Tibial artery (tissue), 4 donors: Measurements from ENCODE around the gene OSBPL9.

Source experiments
- DNase-seq, 2 donors: peaks; one replicate each; pipeline ENCODE4 v3.0.0-alpha.2; 2019
- H3K27ac ChIP-seq, 2 donors: fragments of 200-600 bp; sonication (generic) in 1 of 2; 1 replicate in 1 of 2; 2 replicates in 1 of 2; pipeline ENCODE4 v1.5.1; 2018 to 2019; ENCODE audit warnings: mild to moderate bottlenecking in 1 of 2
- H3K27me3 ChIP-seq, 2 donors: fragments of 200-600 bp; sonication (generic) in 1 of 2; one replicate each; pipeline versions ENCODE4 v1.5.1 to v1.6.0; 2016 to 2019
- H3K36me3 ChIP-seq, 3 donors: fragments of 200-600 bp; sonication (generic) in 2 of 3; one replicate each; pipeline ENCODE4 v1.5.1; 2016 to 2019; ENCODE audit warnings: mild to moderate bottlenecking in 2 of 3
- H3K4me1 ChIP-seq, 4 donors: fragments of 200-600 bp; sonication (generic) in 2 of 4; 1 replicate in 3 of 4; 2 replicates in 1 of 4; pipeline ENCODE4 v1.5.1; 2016 to 2019
- H3K4me3 ChIP-seq, 2 donors: fragments of 200-600 bp; sonication (generic) in 1 of 2; 1 replicate in 1 of 2; 2 replicates in 1 of 2; pipeline ENCODE4 v1.5.1; 2018 to 2019; ENCODE audit warnings: mild to moderate bottlenecking in 2 of 2
- H3K9me3 ChIP-seq, 3 donors: fragments of 200-600 bp; sonication (generic) in 1 of 3; one replicate each; pipeline ENCODE4 v1.5.1; 2016 to 2019
- intact Hi-C: fragments of 100-400 bp; cut with DNase I; formaldehyde crosslinking; loops from one replicate; pipeline ENCODE4 v1.15.0; 2023; ENCODE audit warnings: low total_unique reads
- TF ChIP-seq, protein P1 (sequence below), 2 experiments: fragments of 200-600 bp in 1 of 2; fragments of 450-650 bp in 1 of 2; IDR thresholded peaks; one replicate each; pipeline ENCODE4 v1.5.1; 2017 to 2019; ENCODE audit warnings: antibody characterized with exemption in 2 of 2, mild to moderate bottlenecking in 1 of 2, moderate library complexity in 1 of 2

The OSBPL9 gene

DNA sequence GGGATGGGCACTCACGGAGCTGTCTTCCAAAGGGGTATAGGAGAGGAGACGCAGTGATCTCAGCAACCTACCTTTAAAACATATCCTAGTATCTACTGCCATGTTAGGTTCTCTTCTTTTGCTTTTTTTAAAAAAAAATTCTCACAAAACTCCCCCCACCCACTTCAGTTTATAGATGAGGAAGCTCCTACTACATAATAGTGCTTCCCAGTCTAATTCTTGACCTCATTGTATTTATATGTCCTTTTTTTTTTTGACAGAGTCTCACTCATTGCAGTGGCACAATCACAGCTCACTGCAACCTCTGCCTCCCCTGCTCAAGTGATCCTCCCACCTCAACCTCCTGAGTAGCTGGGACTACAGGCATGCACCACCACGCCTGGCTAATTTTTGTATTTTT lies 99.9 kb downstream of the OSBPL9 start:
- H3K4me3 ChIP-seq = no peak overlapping the region
- no peak for DNase-seq
- TF ChIP-seq, protein P1, sequence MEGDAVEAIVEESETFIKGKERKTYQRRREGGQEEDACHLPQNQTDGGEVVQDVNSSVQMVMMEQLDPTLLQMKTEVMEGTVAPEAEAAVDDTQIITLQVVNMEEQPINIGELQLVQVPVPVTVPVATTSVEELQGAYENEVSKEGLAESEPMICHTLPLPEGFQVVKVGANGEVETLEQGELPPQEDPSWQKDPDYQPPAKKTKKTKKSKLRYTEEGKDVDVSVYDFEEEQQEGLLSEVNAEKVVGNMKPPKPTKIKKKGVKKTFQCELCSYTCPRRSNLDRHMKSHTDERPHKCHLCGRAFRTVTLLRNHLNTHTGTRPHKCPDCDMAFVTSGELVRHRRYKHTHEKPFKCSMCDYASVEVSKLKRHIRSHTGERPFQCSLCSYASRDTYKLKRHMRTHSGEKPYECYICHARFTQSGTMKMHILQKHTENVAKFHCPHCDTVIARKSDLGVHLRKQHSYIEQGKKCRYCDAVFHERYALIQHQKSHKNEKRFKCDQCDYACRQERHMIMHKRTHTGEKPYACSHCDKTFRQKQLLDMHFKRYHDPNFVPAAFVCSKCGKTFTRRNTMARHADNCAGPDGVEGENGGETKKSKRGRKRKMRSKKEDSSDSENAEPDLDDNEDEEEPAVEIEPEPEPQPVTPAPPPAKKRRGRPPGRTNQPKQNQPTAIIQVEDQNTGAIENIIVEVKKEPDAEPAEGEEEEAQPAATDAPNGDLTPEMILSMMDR (IDR thresholded peaks at IDR 0.05) = no peak
- peaks cover 0 to 6% (median 5%) of the 10 kb centered on the region in 3 donors for H3K36me3 ChIP-seq
- intact Hi-C loops = no loop called here
- no peak overlapping the region for H3K27ac ChIP-seq
- H3K27me3 ChIP-seq = no peaks in the 10 kb centered on the region
- no peaks in the 10 kb centered on the region for H3K4me1 ChIP-seq
- no peaks in the 10 kb centered on the region for H3K9me3 ChIP-seq

DNA sequence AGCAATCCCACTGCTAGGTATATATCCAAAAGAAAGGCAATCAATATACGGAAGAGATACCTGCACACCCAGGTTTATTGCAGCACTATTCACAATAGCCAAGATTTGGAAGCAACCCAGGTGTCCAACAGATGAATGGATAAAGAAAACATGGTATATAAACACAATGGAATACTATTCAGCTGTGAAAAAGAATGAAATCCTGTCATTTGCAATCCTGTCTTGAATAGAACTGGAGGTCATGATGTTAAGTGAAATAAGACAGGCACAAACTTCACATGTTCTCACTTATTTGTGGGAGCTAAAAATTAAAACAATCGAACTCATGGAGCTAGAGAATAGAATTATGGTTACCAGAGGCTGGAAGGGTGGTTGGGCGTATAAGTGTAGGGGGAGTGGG lies 101.0 kb downstream of the OSBPL9 start:
- Histone ChIP-seq H3K4me1 (no peaks in the 10 kb centered on the region), H3K4me3 (no peak overlapping the region), H3K27me3 (no peaks in the 10 kb centered on the region), H3K36me3 (peaks cover 0 to 6% (median 5%) of the 10 kb centered on the region in 3 donors), H3K27ac (no peak overlapping the region), H3K9me3 (no peaks in the 10 kb centered on the region)
- intact Hi-C loops = no loop called here
- DNase-seq = no peak
- TF ChIP-seq, protein P1 (IDR thresholded peaks at IDR 0.05) = no peak

DNA sequence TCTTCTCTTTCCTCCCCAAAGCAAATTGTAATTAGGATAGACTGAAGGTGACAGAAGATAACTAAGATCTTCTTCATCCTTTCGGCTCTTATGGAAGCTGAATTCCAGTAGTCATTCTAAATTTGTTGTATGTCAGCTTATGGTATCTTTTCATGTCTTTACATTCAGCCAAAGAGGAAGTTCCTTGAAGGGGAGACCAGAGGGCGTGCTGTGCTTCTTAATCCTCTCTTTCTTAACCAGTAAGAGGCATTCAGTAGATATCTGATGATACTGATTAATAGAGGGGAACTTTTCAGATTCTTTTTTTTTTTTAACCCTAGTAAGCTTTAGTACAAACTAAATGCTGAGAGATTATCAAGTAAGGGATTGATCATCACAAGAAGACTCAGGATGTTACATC lies 102.3 kb downstream of the OSBPL9 start:
- no peaks in the 10 kb centered on the region for H3K9me3 ChIP-seq
- no peak overlapping the region for H3K27ac ChIP-seq
- H3K4me3 ChIP-seq = no peak overlapping the region
- H3K27me3 ChIP-seq = no peaks in the 10 kb centered on the region
- TF ChIP-seq, protein P1 (IDR thresholded peaks at IDR 0.05) = no peak
- DNase-seq = no peak
- H3K36me3 ChIP-seq = peaks cover 0 to 6% (median 5%) of the 10 kb centered on the region in 3 donors
- intact Hi-C loops = no loop called here
- H3K4me1 ChIP-seq = no peaks in the 10 kb centered on the region

DNA sequence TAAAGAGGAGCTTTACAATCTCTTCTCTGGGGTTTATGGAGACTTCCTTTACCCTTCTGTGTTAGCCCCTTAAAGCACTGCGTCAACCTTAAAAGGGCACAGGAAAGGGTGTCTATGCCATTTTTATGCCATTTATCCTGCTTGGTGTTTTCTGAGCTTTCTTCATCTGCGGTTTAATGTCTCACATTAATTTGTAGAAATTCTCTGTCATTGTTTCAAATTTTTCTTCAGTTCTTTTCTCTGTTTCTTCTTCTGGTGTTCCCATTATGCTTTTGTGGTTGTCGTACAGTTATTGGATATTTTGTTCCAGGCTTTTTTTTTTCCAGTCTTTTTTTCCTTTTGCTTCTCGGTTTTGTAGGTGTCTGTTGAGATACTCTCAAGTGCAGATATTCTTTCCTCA lies 107.9 kb downstream of the OSBPL9 start:
- Histone ChIP-seq H3K27me3 (no peaks in the 10 kb centered on the region), H3K4me3 (no peak overlapping the region), H3K4me1 (peaks cover 0 to 40% (median 14%) of the 10 kb centered on the region in 4 donors), H3K27ac (no peak overlapping the region), H3K9me3 (no peaks in the 10 kb centered on the region), H3K36me3 (peaks cover 0 to 6% (median 0%) of the 10 kb centered on the region in 3 donors)
- no peak for DNase-seq
- intact Hi-C loops = no loop called here
- TF ChIP-seq, protein P1 (IDR thresholded peaks at IDR 0.05) = no peak

DNA sequence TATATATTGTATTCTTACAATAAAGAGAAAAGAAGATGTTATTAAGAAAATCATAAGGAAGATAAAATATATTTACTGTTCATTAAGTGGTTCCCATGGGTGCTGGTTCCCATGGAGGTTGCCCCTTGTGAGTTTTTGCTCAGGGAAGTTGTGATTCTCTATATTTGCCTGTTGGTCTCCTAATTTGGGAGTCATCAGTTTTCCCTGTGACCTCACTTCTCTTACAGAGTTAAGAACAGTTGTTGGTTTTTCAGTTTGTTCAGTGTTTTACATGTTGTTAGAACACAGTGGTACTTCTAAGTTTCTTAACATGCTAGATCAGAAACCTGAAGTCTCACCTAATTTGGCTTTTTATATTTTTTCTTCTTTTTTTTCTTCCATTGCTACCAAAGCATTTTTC lies 109.2 kb downstream of the OSBPL9 start:
- no peak for DNase-seq
- Histone ChIP-seq H3K27ac (peak overlapping the region in 1 of 2 donors; percentile 2), H3K4me1 (peaks cover 0 to 49% (median 14%) of the 10 kb centered on the region in 4 donors), H3K9me3 (no peaks in the 10 kb centered on the region), H3K36me3 (peaks cover 0 to 2% (median 0%) of the 10 kb centered on the region in 3 donors), H3K4me3 (no peak overlapping the region), H3K27me3 (no peaks in the 10 kb centered on the region)
- intact Hi-C loops = no loop called here
- TF ChIP-seq, protein P1 (IDR thresholded peaks at IDR 0.05) = no peak
